Right lobe of liver (tissue), 4 donors: ENCODE data around the gene BPIFB1.

ENCODE experiments used
- POLR2A ChIP-seq: fragments of 450-650 bp; IDR thresholded peaks from one replicate; pipeline ENCODE4 v1.6.1; 2017; ENCODE audit warnings: antibody characterized with exemption, mild to moderate bottlenecking
- TF ChIP-seq, protein P1 (sequence below), 4 donors: fragments of 200-600 bp in 3 of 4; fragments of 450-650 bp in 1 of 4; IDR thresholded peaks; one replicate each; pipeline versions ENCODE4 v1.5.1 to v1.8.0; 2016 to 2022; ENCODE audit warnings: antibody characterized with exemption in 4 of 4, mild to moderate bottlenecking in 2 of 4
- donor health status: DM: no; HTN: no; CAD: no.
- donor health status: DM: no; HTN: no; CAD: no.
- donor health status: DM: no; HTN: yes; CAD: no.

DNA sequence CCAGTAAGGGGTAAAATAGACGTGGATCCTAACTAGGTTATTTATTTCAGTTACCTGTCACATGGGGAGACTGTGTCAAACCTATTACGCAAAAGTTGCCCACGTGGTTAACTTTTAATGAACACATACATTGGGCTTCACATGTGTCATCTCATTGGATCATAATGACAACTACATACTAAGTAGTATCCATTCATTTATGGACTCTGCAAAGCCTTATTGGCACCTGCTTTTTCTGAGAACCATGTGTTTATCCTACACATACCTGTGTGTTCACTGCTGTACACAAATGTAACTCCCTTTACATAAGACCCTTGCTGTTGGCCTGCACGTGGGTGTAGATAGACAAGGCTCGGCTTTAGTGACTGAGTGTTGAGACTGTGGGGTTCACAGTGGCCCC, 42.1 kb upstream of the BPIFB1 start:
- TF ChIP-seq, protein P1, sequence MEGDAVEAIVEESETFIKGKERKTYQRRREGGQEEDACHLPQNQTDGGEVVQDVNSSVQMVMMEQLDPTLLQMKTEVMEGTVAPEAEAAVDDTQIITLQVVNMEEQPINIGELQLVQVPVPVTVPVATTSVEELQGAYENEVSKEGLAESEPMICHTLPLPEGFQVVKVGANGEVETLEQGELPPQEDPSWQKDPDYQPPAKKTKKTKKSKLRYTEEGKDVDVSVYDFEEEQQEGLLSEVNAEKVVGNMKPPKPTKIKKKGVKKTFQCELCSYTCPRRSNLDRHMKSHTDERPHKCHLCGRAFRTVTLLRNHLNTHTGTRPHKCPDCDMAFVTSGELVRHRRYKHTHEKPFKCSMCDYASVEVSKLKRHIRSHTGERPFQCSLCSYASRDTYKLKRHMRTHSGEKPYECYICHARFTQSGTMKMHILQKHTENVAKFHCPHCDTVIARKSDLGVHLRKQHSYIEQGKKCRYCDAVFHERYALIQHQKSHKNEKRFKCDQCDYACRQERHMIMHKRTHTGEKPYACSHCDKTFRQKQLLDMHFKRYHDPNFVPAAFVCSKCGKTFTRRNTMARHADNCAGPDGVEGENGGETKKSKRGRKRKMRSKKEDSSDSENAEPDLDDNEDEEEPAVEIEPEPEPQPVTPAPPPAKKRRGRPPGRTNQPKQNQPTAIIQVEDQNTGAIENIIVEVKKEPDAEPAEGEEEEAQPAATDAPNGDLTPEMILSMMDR (IDR thresholded peaks at IDR 0.05): no peak
- TF ChIP-seq POLR2A: no peak
